ENCODE measurements around the gene C14orf93. TPM values are rescaled to one million over a fixed set of nuclear protein-coding genes. Genes with fewer than 3 reads are reported as not detected.

The C14orf93 gene
- total and polyA plus RNA-seq, 9 of the 15 experiments (the other 6 are each of a cell fraction or from before 2014, with no cell fraction given): 2.2 to 22.4 (median 16.1) TPM

DNA sequence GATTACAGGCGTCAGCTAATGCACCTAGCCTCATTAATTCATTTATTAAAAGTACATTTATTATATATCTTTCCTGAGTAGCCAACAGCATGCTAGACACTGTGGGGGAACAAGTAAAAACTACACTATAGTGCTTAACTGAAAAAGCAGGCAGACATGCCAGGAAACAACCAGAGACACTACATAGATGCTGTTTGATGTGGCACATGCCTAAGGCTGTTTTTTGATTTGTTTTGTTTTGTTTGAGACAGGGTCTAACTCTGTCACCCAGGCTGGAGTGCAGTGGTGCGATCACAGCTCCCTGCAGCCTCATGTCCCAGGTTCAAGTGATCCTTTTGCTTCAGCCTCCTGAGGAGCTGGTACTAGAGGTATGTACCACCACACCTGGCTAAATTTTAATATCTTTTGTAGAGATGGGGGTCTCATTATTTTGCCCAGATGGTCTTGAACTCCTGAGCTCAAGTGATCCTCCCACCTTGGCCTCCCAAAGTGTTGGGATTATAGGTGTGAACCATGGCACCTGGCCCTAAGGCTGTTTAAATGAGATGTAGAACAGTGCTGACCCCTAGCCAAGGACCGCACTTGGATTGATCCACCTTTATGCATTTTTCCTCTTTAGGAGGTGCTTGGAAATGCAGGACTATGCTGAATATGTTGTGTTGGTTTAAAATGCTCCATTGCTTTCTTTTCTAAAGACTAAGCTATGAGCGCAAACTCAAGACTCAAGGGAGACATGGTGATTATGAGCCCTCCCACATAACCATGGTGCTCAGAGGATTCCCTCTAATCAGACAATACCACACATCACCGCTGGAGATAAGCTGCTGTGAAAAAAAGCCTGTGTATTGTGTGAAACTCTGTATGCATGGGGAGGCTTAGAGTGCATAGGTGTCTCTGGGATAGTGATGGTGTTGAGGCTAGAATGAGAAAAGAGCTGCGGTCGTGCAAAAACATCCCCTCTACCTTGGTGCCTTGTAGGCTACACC is 10.5 kb upstream of the C14orf93 start (continued):
- TF ChIP-seq ZNF592 (IDR thresholded peaks at IDR 0.05) (no peak), EHMT2 (IDR thresholded peaks at IDR 0.05) (peak; percentile 82), ZNF24 (IDR thresholded peaks at IDR 0.05) (no peak), KLF16 (IDR thresholded peaks at IDR 0.05) (peak; percentile 38; the same call in 1 of the 2 replicates), RBM14 (IDR thresholded peaks at IDR 0.05; ENCODE audit: borderline replicate concordance, insufficient read depth, low read depth, low read length) (no peak), E4F1 (CRISPR knock-in tag; IDR thresholded peaks at IDR 0.05; ENCODE audit: borderline replicate concordance) (no peak), SIN3B (IDR thresholded peaks at IDR 0.05; ENCODE audit: low read depth) (no peak), GMEB1 (CRISPR knock-in tag; IDR thresholded peaks at IDR 0.05) (no peak), ZNF551 (CRISPR knock-in tag; IDR thresholded peaks at IDR 0.05) (no peak), TAF9B (IDR thresholded peaks at IDR 0.05; ENCODE audit: partially characterized antibody) (no peak), MAZ (CRISPR knock-in tag; conservative IDR thresholded peaks at IDR 0.05 in 1 of 2, IDR thresholded peaks at IDR 0.05 in 1 of 2) (no peak), ZNF347 (CRISPR knock-in tag; IDR thresholded peaks at IDR 0.05; ENCODE audit: low read depth) (no peak)
